GM19372 (cell line): ENCODE results near the gene SCGN.

Experiments
- ATAC-seq: cut with Tn5 transposase; IDR thresholded peaks from one replicate; pipeline ENCODE4 v1.9.1; 2021; ENCODE audit warnings: mild to moderate bottlenecking, low read depth, moderate library complexity; ENCODE audit not compliant: unreplicated experiment

Gene SCGN

GRCh38 chr6:25684565-25684964 lies 32.5 kb downstream of the SCGN start:
- no peak for ATAC-seq

GRCh38 chr6:25685251-25685650 lies 33.2 kb downstream of the SCGN start:
- ATAC-seq, result no peak

GRCh38 chr6:25685896-25686295 lies 33.9 kb downstream of the SCGN start:
- ATAC-seq, result no peak

GRCh38 chr6:25686856-25687255 lies 34.8 kb downstream of the SCGN start:
- no peak for ATAC-seq

- no peak for ATAC-seq
These were observed 38.0 kb downstream of the SCGN start for GRCh38 chr6:25689966-25690365.

- no peak for ATAC-seq
These were observed 39.9 kb downstream of the SCGN start for GRCh38 chr6:25691894-25692293.

GRCh38 chr6:25692472-25692871 lies 40.5 kb downstream of the SCGN start:
- no peak for ATAC-seq

- ATAC-seq, result no peak
These were observed 42.4 kb downstream of the SCGN start for GRCh38 chr6:25694366-25694765.

GRCh38 chr6:25695671-25696070 lies 43.7 kb downstream of the SCGN start:
- ATAC-seq, result no peak

- no peak for ATAC-seq
These were observed 45.7 kb downstream of the SCGN start for GRCh38 chr6:25697537-25698340.

- ATAC-seq, result no peak
These were observed 46.6 kb downstream of the SCGN start for GRCh38 chr6:25698631-25699030.

- no peak for ATAC-seq
These were observed 47.6 kb downstream of the SCGN start for GRCh38 chr6:25699649-25700048.

- no peak for ATAC-seq
These were observed 48.7 kb downstream of the SCGN start for GRCh38 chr6:25700761-25701160.

GRCh38 chr6:25701807-25702206 lies 49.8 kb downstream of the SCGN start:
- no peak for ATAC-seq

GRCh38 chr6:25703005-25703404 lies 51.0 kb downstream of the SCGN start:
- no peak for ATAC-seq

GRCh38 chr6:25704001-25704400 lies 52.0 kb downstream of the SCGN start:
- no peak for ATAC-seq

GRCh38 chr6:25706314-25707014 lies 54.4 kb downstream of the SCGN start:
- no peak for ATAC-seq

- no peak for ATAC-seq
These were observed 57.7 kb downstream of the SCGN start for GRCh38 chr6:25709761-25710160.

- no peak for ATAC-seq
These were observed 58.3 kb downstream of the SCGN start for GRCh38 chr6:25710287-25710686.

- ATAC-seq, result no peak
These were observed 61.8 kb downstream of the SCGN start for GRCh38 chr6:25713824-25714223.

GRCh38 chr6:25714765-25715164 lies 62.8 kb downstream of the SCGN start:
- ATAC-seq, result no peak

- no peak for ATAC-seq
These were observed 63.8 kb downstream of the SCGN start for GRCh38 chr6:25715794-25716193.
